Measurements from ENCODE around the gene VRK1.
A peak's percentile ranks its signal among the peaks of the same experiment; 100 is the strongest.

Gene VRK1

DNA sequence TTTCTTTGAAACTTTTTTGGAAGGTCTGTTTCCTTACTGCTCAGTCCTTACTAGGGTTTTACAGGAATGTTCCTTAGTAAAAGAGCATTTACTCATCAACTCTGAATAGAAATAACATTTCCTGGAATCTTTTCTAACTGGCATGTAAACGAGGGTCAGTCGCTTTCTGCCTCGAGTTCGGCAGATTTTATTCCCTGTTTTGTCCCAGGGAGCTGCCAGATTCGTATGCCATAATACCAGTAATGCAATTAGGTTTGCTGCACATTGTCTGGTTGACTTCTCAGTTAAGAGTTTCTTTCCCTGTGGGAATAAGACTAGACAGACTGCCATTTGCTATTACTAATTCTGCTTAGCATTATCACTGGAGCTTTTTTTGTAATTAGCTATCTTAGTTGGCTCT, 91.9 kb downstream of the VRK1 start:
- no peak for DNase-seq

DNA sequence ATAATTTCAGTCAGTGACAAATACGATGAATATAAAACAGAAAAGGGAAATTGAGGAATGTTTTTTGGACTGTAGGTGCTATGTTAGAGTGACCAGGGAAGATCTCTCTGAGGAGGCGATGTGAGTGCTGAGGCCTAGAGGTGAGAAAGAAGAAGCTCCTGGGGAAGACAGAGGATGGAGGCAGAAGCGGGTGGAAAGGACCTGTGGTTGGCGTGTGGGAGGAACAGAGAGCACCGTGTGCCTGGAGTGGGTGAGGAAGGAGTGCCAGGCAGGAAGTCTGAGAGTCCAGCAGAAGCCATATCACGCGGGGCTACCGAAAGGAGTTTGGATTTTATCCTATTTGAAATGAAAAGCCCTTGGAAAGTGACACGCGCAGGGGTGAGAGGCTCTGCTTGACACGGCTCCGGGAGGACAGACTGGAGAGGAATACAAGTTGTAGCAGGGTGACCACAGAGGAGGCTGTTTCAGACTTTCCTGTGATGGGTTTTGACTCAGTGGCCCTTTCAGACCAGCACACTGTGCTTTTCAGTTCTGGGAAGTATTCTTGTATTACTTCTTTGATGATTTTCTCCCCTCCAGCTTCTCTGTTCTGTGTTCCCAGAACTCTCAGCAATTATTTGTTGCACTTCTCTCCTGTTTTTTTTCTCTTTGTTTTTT, 96.9 kb downstream of the VRK1 start:
- DNase-seq, result no peak

DNA sequence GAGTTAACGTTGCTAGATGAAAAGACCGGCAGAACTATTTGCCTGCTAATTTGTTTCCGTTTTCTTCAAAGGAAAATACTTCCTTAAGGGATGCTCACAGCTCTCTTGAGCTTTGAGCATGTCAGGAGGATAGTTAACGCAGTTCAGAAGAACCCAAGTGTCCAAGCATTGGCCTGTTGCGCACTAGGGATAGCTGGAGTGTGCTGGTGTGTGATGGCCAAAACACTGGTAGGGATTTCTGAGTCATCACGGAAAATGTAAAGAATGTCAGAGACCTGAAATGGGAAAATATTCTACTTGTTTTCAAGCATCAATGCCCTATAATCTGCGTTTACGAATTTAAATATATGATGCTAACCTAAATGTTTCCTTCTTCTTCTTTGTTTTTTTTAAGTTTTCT, 97.8 kb downstream of the VRK1 start:
- DNase-seq, result no peak

DNA sequence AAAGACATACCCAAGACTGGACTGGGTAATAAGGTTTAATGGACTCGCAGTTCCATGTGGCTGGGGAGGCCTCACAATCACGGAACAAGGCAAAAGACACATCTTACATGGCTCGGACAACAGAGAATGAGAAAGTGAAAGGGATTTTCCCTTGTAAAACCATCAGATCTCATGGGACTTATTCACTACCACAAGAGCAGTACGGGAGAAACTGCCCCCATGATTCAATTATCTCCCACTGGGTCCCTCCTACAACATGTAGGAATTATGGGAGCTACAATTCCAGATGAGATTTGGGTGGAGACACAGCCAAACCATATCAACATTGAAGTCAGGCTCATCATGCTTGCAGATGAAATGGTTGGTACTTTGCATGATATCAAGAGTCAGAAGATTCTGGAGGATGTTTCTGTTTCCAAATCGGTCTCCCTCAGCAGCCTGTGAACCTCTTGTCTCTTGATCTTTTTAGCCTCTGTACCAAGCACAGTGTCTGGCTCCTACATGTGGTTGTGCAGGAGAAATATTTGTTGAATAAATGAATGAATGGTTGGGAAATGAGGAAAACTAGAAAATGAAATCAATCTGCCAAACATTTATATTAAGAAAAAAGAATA, 98.6 kb downstream of the VRK1 start:
- no peak for DNase-seq

DNA sequence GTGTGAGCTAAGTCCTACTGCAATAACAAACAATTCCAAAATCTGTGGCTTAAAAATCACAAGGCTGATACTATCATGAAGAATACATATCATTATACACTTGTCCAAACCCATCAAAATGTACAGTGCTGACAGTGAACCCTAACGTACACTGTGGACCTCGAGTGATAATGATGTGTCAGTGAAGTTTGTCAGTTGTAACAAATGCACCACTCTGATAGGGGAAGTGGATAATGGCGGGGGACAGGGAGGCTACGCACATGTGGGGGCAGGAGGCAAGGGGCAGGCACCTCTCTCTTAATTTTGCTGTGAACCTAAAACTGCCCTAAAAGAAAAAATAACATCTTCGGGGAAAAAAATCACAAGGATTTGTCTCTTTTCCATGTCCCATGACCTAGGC, 100.0 kb downstream of the VRK1 start:
- no peak for DNase-seq

DNA sequence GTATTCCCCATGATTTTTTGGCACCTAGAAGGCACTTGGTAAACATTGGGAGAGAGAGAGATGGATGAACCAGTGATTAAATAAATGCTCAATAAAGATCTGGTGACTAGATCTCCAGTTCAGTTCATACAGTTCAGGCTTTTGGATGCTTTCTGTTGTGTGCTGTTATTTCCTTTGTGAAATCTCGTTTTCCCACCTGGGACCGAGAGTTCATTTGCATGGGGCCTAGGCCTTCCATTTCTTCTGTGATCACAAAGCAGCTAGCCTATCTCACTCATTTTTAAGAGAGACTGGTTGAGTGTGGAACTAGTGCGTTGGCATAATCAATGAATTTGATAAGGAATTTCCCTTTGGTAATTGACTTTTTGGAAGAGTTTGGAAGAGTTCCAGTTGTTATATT, 104.0 kb downstream of the VRK1 start:
- DNase-seq, result no peak

DNA sequence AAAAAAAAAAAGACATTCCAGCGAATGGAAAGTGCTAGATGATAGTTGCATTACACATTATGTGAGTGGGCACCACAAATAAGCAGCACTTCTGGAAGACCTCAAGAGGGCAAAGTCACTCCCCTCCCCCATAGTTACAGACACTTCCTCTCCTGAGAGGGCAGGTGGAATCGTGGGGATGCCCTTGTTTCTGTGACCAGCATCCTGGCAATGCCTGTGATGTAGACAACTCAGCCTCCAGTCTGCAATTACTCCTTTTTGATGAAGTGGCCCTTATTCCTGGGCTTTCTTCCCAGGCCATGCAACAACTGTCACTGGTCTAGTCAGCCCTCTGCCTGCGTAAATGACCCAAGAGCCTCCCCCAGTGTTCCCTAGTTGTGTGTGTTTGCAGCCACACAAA, 104.8 kb downstream of the VRK1 start:
- peak; percentile 19 for DNase-seq

DNA sequence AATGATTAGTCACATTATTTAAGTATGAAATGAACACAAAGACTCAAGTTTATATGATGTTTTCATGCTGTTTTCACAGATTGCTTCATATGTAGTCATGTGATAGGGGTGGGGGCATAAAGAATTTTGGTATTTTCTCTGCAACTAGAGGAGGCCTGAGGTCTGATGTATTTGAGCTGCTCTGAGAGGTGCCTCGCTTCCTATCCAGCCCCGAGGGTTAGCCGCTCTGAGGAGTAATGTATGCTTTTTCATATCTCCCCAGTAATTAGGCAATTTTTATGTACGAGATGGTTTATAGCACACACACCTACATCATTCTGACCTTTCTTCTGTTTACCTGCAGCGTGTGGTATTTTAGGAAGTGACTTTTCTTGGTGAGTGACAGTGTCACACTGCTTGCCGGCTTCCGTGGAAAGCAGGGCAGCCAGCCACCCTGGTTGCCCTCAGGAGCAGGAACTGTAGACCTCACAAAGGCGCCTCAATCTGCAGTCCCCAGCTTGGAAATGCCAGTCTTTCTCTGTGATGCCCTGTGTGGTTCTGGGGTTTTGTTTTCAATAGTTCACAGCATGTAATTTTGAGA, 106.4 kb downstream of the VRK1 start:
- DNase-seq, result no peak

DNA sequence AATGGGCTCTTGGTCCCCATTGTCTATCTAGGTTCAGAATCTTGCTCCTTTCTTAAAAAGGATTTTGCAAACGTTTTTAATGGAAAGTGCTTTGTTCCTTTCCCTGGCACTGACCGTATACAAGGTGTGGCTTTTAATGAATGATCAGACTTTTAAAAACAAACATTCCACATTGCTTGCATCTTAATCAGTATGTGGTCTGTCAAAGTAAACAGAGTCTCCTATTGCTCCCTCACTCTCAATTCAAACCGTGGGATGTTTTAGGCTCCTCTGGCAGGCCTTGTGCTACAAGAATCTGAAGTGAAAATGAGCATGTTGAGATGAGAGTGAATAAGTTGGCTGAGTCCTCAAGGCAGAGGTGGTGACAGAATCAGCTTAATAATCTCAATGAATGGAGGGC, 107.0 kb downstream of the VRK1 start:
- no peak for DNase-seq

DNA sequence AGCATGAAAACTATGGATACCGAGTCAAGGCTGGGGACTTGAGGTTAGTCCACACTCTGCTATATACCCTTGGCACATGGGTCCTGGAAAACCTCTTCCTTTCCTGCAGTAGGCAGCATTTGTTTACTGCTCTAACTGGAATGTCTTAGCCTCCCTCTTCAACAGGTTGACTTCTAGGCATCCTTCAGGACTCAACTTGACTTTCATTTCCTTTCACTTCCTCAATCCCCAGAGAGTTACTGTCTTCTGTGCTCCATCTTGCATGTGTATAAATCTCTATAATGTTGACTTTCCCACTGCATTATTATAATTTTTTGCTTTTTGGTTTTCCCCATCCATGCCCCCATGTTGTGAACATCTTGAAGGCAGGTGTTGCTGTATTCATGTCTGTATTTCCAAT, 107.9 kb downstream of the VRK1 start:
- no peak for DNase-seq

DNA sequence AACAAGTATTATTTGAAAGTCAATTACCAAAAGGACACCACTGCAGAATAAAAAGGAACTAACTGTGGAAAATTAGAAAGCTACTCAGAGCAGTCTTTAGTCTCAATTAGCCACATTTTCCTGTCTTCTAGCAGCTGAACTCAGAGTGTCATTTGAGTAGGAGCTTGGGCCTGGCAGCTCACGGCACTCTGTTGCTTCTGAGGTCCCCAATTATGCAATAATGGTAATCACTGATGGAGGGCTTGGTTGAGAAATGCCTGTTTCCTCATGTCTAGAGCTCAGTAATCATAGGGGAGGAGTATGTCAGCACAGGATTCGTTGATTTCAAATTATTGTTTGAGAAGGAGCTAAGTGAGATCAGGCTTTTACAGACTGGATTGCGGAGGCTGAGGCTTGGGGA, 108.6 kb downstream of the VRK1 start:
- no peak for DNase-seq

DNA sequence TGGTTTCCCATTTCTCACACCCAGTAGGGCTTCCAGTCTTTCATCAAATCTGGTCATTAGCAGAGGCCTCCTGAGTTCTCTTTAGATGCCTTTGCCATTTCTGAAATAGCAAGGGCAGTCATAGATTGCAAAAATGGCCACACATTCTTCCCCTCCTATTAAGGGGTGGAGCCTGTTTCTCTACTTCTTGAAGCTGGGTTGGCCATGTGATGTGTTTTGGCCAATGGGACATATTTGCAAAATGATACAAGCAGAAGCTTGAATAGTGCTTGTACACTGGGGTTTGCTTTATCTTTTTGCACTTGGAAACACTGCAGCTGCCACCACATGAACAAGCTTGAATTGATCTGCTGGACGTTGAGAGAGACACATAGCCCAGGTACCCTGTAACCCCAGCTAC, 109.3 kb downstream of the VRK1 start:
- no peak for DNase-seq

DNA sequence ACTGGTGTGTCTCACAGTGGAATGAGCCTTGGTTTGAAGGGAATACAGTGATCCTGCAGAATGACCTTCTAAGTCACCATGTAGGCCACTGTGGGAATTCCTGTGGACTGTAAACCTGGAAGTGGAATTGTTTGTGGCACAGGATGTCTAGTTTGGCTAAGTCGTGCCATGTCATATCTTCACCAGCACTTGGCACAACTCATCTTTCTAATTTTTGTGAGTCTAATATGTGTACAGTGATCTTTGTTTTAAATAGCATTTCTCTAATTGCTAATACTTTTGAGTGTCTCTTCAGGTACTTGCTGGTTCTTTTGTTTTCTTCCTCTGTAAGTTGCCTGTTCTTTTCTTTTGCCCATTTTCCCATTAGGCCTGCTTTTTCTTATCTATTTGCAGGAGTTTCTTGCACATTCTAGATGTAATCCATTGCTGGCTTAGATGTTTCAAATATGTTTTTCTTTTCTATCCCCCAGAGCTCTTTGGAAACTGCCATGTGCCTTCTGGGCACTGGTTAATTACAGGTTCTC, 112.7 kb downstream of the VRK1 start:
- DNase-seq, result no peak

DNA sequence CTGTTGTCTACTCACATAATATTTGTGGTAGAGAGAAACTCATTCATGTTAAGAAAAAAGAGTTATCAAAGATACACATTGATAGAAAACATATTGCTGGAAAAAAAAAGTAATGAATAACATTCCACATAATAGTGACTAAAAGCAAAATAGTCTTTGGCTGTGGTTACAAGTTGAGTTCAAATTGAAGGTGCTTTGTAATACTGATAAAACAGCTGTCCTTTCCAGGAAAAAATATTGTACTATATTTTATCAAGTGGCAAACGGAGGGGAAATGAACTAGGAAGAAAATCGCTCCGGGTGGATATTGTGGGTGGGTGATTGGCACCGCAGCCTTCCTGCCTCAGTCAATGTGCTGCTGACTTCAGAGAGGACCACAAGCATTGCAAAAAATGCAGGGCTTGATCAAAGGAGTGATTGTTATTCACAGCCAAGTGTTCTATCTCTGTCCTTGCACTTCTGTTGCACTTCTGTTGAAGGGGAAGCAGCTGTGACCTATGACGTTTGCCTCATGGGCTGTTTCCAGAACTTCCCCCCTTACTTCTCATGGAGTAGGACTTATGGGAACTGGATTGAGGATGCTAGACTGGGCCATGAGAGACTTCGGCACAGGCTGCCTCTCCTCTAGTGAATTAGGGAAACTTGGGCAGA, 114.4 kb downstream of the VRK1 start:
- DNase-seq, result no peak

DNA sequence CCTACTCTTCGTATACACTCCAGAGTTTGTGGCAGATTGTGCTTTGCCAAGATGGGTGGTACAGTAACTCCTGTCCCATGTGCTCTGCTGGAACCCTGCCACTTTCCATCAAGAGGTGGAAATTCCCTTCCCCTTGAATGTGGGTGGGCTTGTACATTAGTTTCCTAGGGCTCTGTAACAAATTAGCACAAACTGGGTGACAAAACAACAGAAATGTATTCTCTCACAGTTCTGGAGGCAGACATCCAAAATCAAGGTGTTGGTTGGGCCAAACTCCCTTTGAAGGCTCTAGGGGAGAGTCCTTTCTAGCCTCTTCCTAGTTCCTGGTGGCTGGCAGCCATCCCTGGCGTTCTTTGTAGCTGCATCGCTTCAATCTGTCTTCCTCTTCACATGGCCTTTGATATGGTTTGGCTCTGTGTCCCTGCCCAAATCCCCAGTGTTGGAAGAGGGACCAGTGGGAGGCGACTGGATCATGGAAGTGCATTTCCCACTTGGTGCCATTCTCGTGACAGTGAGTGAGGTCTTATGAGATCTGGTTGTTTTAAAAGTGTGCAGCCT, 117.5 kb downstream of the VRK1 start:
- DNase-seq, result no peak

DNA sequence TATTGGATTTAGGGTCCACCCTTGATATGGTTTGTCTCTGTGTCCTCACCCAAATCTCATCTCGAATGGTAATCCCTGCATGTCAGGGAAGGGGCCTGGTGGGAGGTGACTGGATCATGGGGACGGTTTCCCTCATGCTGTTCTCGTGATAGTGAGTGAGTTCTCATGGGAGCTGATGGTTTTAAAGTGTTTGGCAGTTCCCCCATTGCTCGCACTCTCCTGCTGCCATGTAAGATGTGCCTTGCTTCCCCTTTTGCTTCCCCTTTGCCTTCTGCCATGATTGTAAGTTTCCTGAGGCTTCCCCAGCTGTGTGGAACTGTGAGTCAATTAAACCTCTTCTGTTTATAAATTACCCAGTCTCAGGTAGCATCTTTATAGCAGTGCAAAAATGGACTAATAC, 118.3 kb downstream of the VRK1 start:
- DNase-seq, result no peak

DNA sequence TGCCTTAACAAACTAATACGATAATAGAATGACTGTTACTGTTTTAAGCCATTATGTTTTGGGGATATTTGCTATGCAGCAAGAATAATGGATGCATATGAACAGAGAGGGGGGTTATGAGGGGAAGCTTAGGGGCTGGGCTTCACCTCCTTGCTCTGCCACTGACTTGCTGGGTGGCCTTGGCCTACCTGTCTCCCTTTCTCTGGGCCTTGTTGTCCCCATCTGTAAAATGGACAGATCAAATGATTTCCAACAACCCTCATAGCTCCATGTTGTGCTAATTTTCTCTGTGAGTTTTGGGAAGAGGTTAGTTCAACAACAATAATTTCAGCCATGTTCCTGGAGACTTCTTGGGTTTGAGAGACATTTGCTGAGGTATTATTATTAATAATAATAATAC, 119.6 kb downstream of the VRK1 start:
- DNase-seq, result no peak

DNA sequence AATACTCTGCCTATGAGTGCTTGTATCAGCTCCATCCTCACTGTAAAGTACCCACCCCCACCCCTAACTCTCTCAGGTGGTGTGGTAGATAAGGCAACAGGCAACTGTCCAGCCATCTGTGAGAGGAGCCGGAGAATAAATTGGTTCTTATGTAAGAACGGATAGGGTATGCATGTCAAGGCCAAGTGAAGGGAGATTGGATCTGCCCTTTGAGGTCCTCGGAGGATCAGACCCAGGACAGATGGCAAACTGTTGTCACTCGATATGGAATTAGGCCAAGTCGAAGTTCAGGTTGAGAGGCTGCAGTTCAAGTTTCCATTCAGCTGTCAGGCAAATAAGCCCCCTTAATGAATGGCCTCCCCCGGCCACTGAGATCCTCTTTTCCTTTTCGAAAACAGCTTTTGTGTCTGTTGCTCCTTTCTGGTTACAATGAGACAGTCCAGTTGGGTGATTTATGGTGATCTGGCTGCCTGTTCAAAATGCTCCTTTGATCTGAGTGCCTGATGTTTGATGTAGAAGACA, 120.3 kb downstream of the VRK1 start:
- DNase-seq, result no peak

DNA sequence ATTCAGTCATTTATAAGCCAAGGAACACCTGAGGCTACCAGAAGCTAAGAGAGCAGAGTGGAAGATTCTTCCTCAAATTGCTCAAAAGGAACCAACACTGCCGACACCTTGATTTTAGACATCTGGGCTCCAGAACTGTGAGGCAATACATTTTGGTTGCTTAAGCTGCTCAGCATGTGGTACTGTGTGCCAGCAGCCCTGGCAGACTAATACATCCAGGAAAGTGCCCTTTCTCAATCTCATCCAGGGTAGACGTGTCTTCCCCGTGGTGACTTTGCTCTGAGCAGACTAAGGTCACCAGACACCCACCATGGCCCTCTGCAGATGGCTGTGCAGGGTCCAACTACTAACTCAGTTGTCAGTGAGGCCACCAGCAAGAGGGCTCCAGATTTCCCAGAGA, 122.8 kb downstream of the VRK1 start:
- no peak for DNase-seq

DNA sequence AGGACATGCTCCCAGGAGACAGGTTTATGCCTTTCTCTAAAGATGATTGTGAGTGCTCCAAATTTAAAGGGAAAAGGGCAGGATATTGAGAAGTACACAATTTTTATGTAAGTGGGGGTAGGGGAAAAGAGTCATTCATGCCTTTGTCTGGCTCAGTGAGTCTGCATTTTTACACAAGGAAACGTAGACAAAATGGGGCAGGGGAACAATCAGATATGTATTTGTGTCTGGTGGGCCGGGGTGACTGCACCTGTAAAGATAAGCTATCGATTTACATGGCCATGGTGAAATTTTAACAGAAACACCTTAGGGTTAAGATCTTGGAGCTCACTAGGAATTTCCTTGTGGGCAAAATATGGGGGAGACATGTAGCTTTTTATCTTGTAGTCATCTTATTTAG, 123.6 kb downstream of the VRK1 start:
- no peak for DNase-seq

DNA sequence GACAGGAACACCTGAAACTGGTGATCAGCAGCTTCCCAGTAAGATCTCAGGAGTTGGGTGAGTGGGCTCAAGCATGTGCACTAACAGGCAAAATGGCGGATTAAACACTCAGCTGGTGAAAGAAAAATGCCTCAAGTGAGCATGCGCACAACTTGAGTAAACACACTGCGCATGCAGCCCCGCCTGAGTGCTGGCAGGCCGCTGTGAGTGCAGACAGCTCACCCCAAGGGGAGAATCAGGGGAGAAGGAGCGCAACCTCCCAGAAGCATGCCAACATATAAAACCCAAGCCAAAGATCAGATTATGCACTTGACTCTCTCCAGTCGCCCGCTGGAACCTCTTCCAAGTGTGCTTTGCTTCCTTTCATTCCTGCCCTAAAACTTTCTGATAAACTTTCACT, 125.8 kb downstream of the VRK1 start:
- no peak for DNase-seq

DNA sequence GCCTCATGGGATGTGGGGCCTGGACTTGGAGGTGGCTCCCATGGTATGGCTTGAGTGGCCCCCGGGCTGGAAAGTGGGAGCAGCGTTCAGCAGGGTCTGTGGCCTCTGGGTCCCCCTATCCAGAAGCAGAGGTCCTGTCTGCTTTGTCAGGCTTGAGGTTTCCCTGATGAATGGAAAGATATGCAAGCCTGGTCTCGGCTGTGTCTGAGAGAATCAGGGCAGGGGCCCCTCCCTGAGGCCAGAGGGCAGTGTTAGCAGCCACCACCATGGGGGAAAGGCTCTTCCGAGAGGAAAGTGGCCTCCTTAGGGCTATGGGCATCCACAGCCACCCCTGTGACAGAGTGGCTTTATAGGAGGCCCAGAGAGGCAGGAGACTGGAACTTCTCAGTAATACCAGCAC, 128.2 kb downstream of the VRK1 start:
- DNase-seq, result no peak

DNA sequence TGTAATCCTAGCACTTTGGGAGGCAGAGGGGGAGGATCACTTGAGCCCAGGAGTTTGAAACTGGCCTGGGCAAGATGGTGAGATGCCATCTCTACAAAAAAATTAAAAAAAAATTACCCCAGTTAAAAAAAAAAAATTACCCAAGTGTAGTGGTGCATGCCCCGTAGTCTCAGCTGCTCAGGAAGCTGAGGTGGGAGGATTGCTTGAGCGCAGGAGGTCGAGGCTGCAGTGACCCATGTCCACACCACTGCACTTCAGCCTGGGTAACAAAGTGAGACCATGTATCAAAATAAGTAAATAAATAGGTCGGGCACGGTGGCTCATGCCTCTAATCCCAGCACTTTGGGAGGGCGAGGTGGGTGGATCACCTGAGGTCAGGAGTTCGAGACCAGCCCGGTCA, 128.8 kb downstream of the VRK1 start:
- no peak for DNase-seq

Measured in NCI-H1092 treated with DMSO at 0.1 percent for 48 hours (cell line).